ENCODE data around the gene SFXN1.
"Not testable (repeated sequence)": the region's sequence is repeated elsewhere in the genome, so short reads cannot be mapped to it uniquely, and the experiment has no call there.

SFXN1 gene

GRCh38 chr5:175493726-175494125 is 15.4 kb downstream of the SFXN1 start:
- no peak for DNase-seq (ENCODE audit: low spot score)

- no peak for DNase-seq (ENCODE audit: low spot score)
Observed at GRCh38 chr5:175494264-175495183, 16.2 kb downstream of the SFXN1 start.

GRCh38 chr5:175501759-175502158 is 23.4 kb downstream of the SFXN1 start:
- DNase-seq (ENCODE audit: low spot score): no peak

- DNase-seq (ENCODE audit: low spot score): not testable (repeated sequence)
Observed at GRCh38 chr5:175507671-175508070, 29.3 kb downstream of the SFXN1 start.

- no peak for DNase-seq (ENCODE audit: low spot score)
Observed at GRCh38 chr5:175508896-175509295, 30.5 kb downstream of the SFXN1 start.

GRCh38 chr5:175513297-175513696 is 34.9 kb downstream of the SFXN1 start:
- DNase-seq (ENCODE audit: low spot score): no peak

- no peak for DNase-seq (ENCODE audit: low spot score)
Observed at GRCh38 chr5:175513726-175514125, 35.4 kb downstream of the SFXN1 start.

GRCh38 chr5:175516933-175517823 is 38.8 kb downstream of the SFXN1 start:
- no peak for DNase-seq (ENCODE audit: low spot score)

- DNase-seq (ENCODE audit: low spot score): no peak
Observed at GRCh38 chr5:175517824-175518450, 39.6 kb downstream of the SFXN1 start.

GRCh38 chr5:175519006-175519405 is 40.6 kb downstream of the SFXN1 start:
- DNase-seq (ENCODE audit: low spot score): no peak

GRCh38 chr5:175520321-175520720 is 42.0 kb downstream of the SFXN1 start:
- no peak for DNase-seq (ENCODE audit: low spot score)

GRCh38 chr5:175520873-175521272 is 42.5 kb downstream of the SFXN1 start:
- no peak for DNase-seq (ENCODE audit: low spot score)

- no peak for DNase-seq (ENCODE audit: low spot score)
Observed at GRCh38 chr5:175521313-175521833, 43.0 kb downstream of the SFXN1 start.

- no peak for DNase-seq (ENCODE audit: low spot score)
Observed at GRCh38 chr5:175523292-175523691, 44.9 kb downstream of the SFXN1 start.

- no peak for DNase-seq (ENCODE audit: low spot score)
Observed at GRCh38 chr5:175524211-175524610, 45.9 kb downstream of the SFXN1 start.

GRCh38 chr5:175526691-175527090 is 48.3 kb downstream of the SFXN1 start:
- no peak for DNase-seq (ENCODE audit: low spot score)

- no peak for DNase-seq (ENCODE audit: low spot score)
Observed at GRCh38 chr5:175531361-175531760, 53.0 kb downstream of the SFXN1 start.

GRCh38 chr5:175534070-175534932 is 55.9 kb downstream of the SFXN1 start:
- peak; percentile 84 for DNase-seq (ENCODE audit: low spot score)

- not testable (repeated sequence) for DNase-seq (ENCODE audit: low spot score)
Observed at GRCh38 chr5:175535331-175535730, 57.0 kb downstream of the SFXN1 start.

GRCh38 chr5:175535796-175536195 is 57.4 kb downstream of the SFXN1 start:
- DNase-seq (ENCODE audit: low spot score): no peak

GRCh38 chr5:175538576-175538975 is 60.2 kb downstream of the SFXN1 start:
- DNase-seq (ENCODE audit: low spot score): no peak
